Renal cortical epithelial cell (primary cell): ENCODE measurements around the gene HIGD1A. TPM values are rescaled to one million over a fixed set of nuclear protein-coding genes. Genes with fewer than 3 reads are reported as not detected.

Experiments
- DNase-seq: peaks from one replicate; pipeline ENCODE4 v3.0.0-alpha.2; 2011; ENCODE audit warnings: low read depth
- total RNA-seq: library from RNA; depleted of rRNA; stranded (reverse); fragments of >200 nt; gene quantifications from 2 replicates; pipeline ENCODE4 v1.2.3, GENCODE V29; 2014

HIGD1A gene
- total RNA-seq, 1 donor from 2014 or later: 367 TPM

DNA sequence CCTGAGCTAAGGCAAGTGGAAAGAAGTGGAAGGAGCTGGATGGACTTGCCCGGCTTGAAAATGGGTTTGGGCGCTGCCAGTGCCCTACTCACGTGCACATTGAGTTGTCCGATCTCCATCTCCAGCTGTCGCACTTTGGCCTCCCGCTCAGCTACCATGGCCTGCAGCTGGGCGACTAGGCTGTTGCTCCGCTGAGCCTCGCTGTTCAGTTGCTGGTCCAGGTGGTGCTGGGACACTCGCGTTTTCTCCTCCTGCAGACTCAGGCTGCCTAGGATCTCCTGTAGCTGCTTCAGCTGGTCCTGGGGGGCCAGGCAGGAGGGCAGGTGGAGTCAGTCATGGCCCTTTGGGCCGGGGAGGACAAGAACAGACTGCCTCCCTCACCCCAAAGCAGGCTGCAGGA lies 68.7 kb downstream of the HIGD1A start:
- DNase-seq: no peak

DNA sequence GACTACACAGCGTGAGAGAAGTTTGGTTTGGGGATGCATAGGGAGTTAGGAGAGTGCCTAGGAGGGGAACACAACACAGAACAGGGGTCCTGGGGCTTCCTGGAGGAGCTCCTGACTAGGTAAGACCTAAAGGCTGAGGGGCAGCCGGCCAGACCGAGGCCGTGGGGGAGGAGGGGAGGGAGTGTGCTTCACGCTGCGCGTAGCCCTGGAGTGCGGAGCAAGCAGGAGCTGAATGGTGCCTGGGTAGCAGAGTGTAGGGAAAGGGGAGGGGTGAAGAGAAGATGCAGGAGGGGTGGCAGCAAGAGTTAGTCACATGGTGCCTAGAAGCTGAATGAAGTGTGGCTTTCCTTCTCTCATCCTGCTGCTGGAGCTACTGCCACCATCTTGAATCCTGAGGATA lies 69.3 kb downstream of the HIGD1A start:
- no peak for DNase-seq

- no peak for DNase-seq
Observed at GRCh38 chr3:42734263-42734860, 69.9 kb downstream of the HIGD1A start.

DNA sequence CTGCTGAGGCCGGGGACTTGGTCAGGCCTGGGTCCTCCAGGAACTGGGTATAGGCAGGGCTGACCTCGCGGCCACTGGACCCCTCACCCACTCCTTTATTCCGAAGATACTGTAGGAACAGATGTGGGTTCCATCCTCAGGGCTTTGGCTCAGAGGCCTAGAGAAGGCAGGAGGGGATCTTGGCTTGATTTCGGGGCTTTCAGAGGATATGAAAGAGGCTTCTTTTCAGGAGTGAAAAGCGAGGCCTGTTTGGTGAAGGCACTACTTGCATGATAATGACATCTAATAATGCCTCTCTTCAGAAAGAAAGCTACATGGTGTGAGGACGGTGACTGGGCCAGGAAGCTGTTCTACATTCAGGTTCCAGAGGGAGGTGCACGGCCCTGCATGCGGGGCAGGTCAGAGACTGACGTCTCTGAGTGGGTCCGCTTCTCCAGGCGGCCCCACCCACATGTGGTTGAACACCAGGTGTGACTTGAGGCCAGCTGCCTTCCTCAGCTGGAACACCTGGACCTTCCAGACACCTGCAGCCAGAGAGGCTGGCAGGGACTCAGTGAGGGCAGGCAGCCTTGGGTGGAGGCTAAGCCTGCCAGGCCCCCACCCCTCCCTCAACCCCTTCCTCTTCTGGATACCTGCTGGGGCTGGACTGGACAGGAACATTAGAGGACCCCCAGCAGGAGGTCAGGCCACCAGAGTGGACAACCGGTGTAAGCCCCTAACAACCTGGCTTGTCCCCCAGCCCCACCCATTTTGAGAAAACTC lies 70.6 kb downstream of the HIGD1A start:
- no peak for DNase-seq

Other genes with a start within 250 kb of the HIGD1A start
- gene SEC22C, start 222.5 kb downstream of the HIGD1A start, total RNA-seq: 66.1 and 108 TPM in 2 replicates
- 16.2 and 34.2 TPM in 2 replicates for gene SS18L2, start 213.6 kb downstream of the HIGD1A start, total RNA-seq
- gene NKTR, start 203.8 kb downstream of the HIGD1A start, total RNA-seq: 22.9 and 68.4 TPM in 2 replicates
- gene ZBTB47, start 150.8 kb downstream of the HIGD1A start, total RNA-seq: 16.7 and 39.2 TPM in 2 replicates
- gene KLHL40, start 119.0 kb downstream of the HIGD1A start, total RNA-seq: not detected in 2 replicates
- gene HHATL, start 101.7 kb downstream of the HIGD1A start, total RNA-seq: not detected in 2 replicates
- 0.17 and 2.8 TPM in 2 replicates for gene CCDC13, start 31.2 kb downstream of the HIGD1A start, total RNA-seq
- 2.9 and 16.8 TPM in 2 replicates for gene ACKR2, start 5.0 kb upstream of the HIGD1A start, total RNA-seq
- gene CYP8B1, start 71.4 kb upstream of the HIGD1A start, total RNA-seq: 0.35 and 0.55 TPM in 2 replicates
- 1.6 and 4.9 TPM in 2 replicates for gene ZNF662, start 101.7 kb upstream of the HIGD1A start, total RNA-seq
- gene GASK1A, start 174.8 kb upstream of the HIGD1A start, total RNA-seq: 0.25 and 0.87 TPM in 2 replicates